DOHH2 (cell line): ENCODE measurements around the gene GPC4.

Experiments used
- H3F3A ChIP-seq: fragments of 200-600 bp; sonication (generic), shearing (Covaris generic); 2 replicates; pipeline ENCODE4 v1.6.0; 2016; ENCODE audit warnings: antibody characterized with exemption, mild to moderate bottlenecking; ENCODE audit not compliant: control insufficient read depth, insufficient read depth
- H3K27ac ChIP-seq: fragments of 200-600 bp; sonication (generic); 2 replicates; pipeline ENCODE4 v1.5.1; 2014; ENCODE audit warnings: low read depth, mild to moderate bottlenecking, low read length, moderate library complexity
- H3K27me3 ChIP-seq: fragments of 200-600 bp; sonication (generic); 2 replicates; pipeline ENCODE4 v1.6.1; 2014; ENCODE audit warnings: mild to moderate bottlenecking, low read length, mixed read lengths; ENCODE audit not compliant: control insufficient read depth
- H3K36me3 ChIP-seq: fragments of 200-600 bp; sonication (generic); 2 replicates; pipeline ENCODE4 v1.6.1; 2014; ENCODE audit warnings: mild to moderate bottlenecking, low read length, moderate library complexity, mixed read lengths; ENCODE audit not compliant: control insufficient read depth
- H3K4me1 ChIP-seq: fragments of 200-600 bp; sonication (generic); 2 replicates; pipeline ENCODE4 v1.6.1; 2014; ENCODE audit warnings: mild to moderate bottlenecking, low read length, mixed read lengths; ENCODE audit not compliant: control insufficient read depth
- H3K4me2 ChIP-seq: fragments of 200-600 bp; sonication (generic); 2 replicates; pipeline ENCODE4 v1.6.0; 2014; ENCODE audit warnings: mild to moderate bottlenecking, low read length, moderate library complexity
- H3K4me3 ChIP-seq: fragments of 200-600 bp; sonication (generic); 2 replicates; pipeline ENCODE4 v1.5.1; 2014; ENCODE audit warnings: mild to moderate bottlenecking, low read length, mixed read lengths
- H3K79me2 ChIP-seq: fragments of 200-600 bp; sonication (generic); 2 replicates; pipeline ENCODE4 v1.6.1; 2014; ENCODE audit warnings: mild to moderate bottlenecking, low read length, mixed read lengths; ENCODE audit not compliant: control insufficient read depth
- H3K9me2 ChIP-seq: fragments of 200-600 bp; sonication (generic); replicated peaks from 2 replicates; pipeline ENCODE4 v1.6.1; 2014; ENCODE audit warnings: mild to moderate bottlenecking, low read length, mixed read lengths; ENCODE audit not compliant: control insufficient read depth
- H3K9me3 ChIP-seq: fragments of 200-600 bp; sonication (generic); 2 replicates; pipeline ENCODE4 v1.6.1; 2014; ENCODE audit warnings: antibody characterized with exemption, low read length, mixed read lengths; ENCODE audit not compliant: control insufficient read depth, insufficient read depth
- H4K20me1 ChIP-seq: fragments of 200-600 bp; sonication (generic); 2 replicates; pipeline ENCODE4 v1.6.0; 2014; ENCODE audit warnings: low read depth, mild to moderate bottlenecking, antibody characterized with exemption, low read length, moderate library complexity; ENCODE audit not compliant: control insufficient read depth, insufficient read depth
- CTCF ChIP-seq: fragments of 200-600 bp; sonication (generic); IDR thresholded peaks from one replicate; pipeline ENCODE4 v1.5.1; 2014; ENCODE audit warnings: antibody characterized with exemption, mild to moderate bottlenecking, low read depth, low read length; ENCODE audit not compliant: poor library complexity, severe bottlenecking
- EZH2phosphoT487 ChIP-seq: fragments of 200-600 bp; sonication (generic); IDR thresholded peaks from 2 replicates; pipeline ENCODE4 v1.6.1; 2017; ENCODE audit warnings: borderline replicate concordance, mild to moderate bottlenecking, antibody characterized with exemption, low read length, moderate library complexity, mixed read lengths

GPC4 gene

GRCh38 chrX:133418588-133418987, 3.3 kb upstream of the GPC4 start:
- peaks cover 23% of the 10 kb centered on the region for H3K27me3 ChIP-seq
- no peak for TF ChIP-seq CTCF
- no peak for TF ChIP-seq EZH2phosphoT487
- no peak overlapping the region for H3K27ac ChIP-seq
- no peaks in the 10 kb centered on the region for H3K9me3 ChIP-seq
- H3K4me2 ChIP-seq, result no peak overlapping the region
- peaks cover 9% of the 10 kb centered on the region for H3K4me1 ChIP-seq
- H3K79me2 ChIP-seq, result no peaks in the 10 kb centered on the region
- no peaks in the 10 kb centered on the region for H3K9me2 ChIP-seq
- no peaks in the 10 kb centered on the region for H3K36me3 ChIP-seq
- H4K20me1 ChIP-seq, result no peaks in the 10 kb centered on the region
- no peak overlapping the region for H3K4me3 ChIP-seq
- no peaks in the 10 kb centered on the region for H3F3A ChIP-seq

- Histone ChIP-seq H3K9me3 (no peaks in the 10 kb centered on the region), H3K9me2 (no peaks in the 10 kb centered on the region), H3K27me3 (peaks cover 23% of the 10 kb centered on the region), H3K4me2 (no peak overlapping the region), H4K20me1 (no peaks in the 10 kb centered on the region), H3K27ac (no peak overlapping the region), H3K79me2 (no peaks in the 10 kb centered on the region), H3K4me1 (peaks cover 17% of the 10 kb centered on the region), H3K36me3 (no peaks in the 10 kb centered on the region), H3F3A (no peaks in the 10 kb centered on the region), H3K4me3 (no peak overlapping the region)
- TF ChIP-seq CTCF, result no peak
- no peak for TF ChIP-seq EZH2phosphoT487
These were observed 2.1 kb upstream of the GPC4 start for GRCh38 chrX:133417364-133417763.

GRCh38 chrX:133414406-133415275, 648 bp downstream of the GPC4 start:
- H3K9me2 ChIP-seq, result no peaks in the 10 kb centered on the region
- no peaks in the 10 kb centered on the region for H3F3A ChIP-seq
- peak overlapping the region; percentile 83 for H3K4me3 ChIP-seq
- H3K27me3 ChIP-seq, result peaks cover 23% of the 10 kb centered on the region
- H3K27ac ChIP-seq, result peak overlapping the region; percentile 30
- no peaks in the 10 kb centered on the region for H3K36me3 ChIP-seq
- H4K20me1 ChIP-seq, result no peaks in the 10 kb centered on the region
- TF ChIP-seq EZH2phosphoT487 (no peak), CTCF (no peak)
- peak overlapping the region; percentile 86 for H3K4me2 ChIP-seq
- H3K4me1 ChIP-seq, result peaks cover 17% of the 10 kb centered on the region
- no peaks in the 10 kb centered on the region for H3K9me3 ChIP-seq
- H3K79me2 ChIP-seq, result 0 out of 2 replicates have a peak, but pooled peaks cover under 1% of the 10 kb centered on the region
